H1 (cell line): ENCODE results near the gene TBC1D3K. TPM values are rescaled to one million over a fixed set of nuclear protein-coding genes. Genes with fewer than 3 reads are reported as not detected.

Source experiments
- CTCF ChIA-PET: fragments of 300-600 bp; sonication (Branson Sonifier 250); formaldehyde crosslinking; loops from one replicate; lab custom pipeline; 2021; ENCODE audit not compliant: partially characterized antibody; lab: Charles Lee
- POLR2A ChIA-PET: fragments of 300-600 bp; sonication (Branson Sonifier 250); formaldehyde crosslinking; loops from one replicate; lab custom pipeline; 2021; ENCODE audit warnings: inconsistent platforms; ENCODE audit not compliant: partially characterized antibody; lab: Charles Lee
- DNase-seq, 2 experiments: peaks; one replicate each; pipeline versions ENCODE4 v3.0.0 to v3.0.0-alpha.2; 2010 to 2022; ENCODE audit warnings: low spot score in 2 of 2, low read depth in 1 of 2, mixed read lengths in 1 of 2
- FAIRE-seq: peaks from 2 replicates; lab custom pipeline; 2011; peaks lifted over from hg19 to GRCh38; lab: Jason Lieb, UNC
- H2AFZ ChIP-seq: 2 replicates; pipeline ENCODE4 v1.8.1; 2012; ENCODE audit warnings: low read length, inconsistent platforms
- H2AK5ac ChIP-seq: 2 replicates; pipeline ENCODE4 v1.6.1; 2013; ENCODE audit warnings: low read depth, low read length
- H2BK120ac ChIP-seq: replicated peaks from 2 replicates; pipeline ENCODE3; 2013; ENCODE audit warnings: low read depth, low read length, inconsistent platforms
- H2BK12ac ChIP-seq: 2 replicates; pipeline ENCODE4 v1.6.1; 2013; ENCODE audit warnings: low read depth, low read length
- H2BK15ac ChIP-seq: 2 replicates; pipeline ENCODE4 v1.6.1; 2013; ENCODE audit warnings: low read length
- H2BK20ac ChIP-seq: 2 replicates; pipeline ENCODE4 v1.6.1; 2013; ENCODE audit warnings: low read length
- H2BK5ac ChIP-seq: 2 replicates; pipeline ENCODE4 v1.6.1; 2013; ENCODE audit warnings: low read depth, low read length
- H3K14ac ChIP-seq: 2 replicates; pipeline ENCODE4 v1.6.1; 2013; ENCODE audit warnings: inconsistent platforms; ENCODE audit not compliant: insufficient read length
- H3K18ac ChIP-seq: 2 replicates; pipeline ENCODE4 v1.6.1; 2013; ENCODE audit warnings: low read length; ENCODE audit errors: extremely low read depth
- H3K23ac ChIP-seq: 2 replicates; pipeline ENCODE4 v1.6.1; 2013; ENCODE audit warnings: inconsistent platforms; ENCODE audit not compliant: insufficient read length
- H3K23me2 ChIP-seq: 2 replicates; pipeline ENCODE4 v1.6.1; 2013; ENCODE audit warnings: low read depth, low read length
- H3K27ac ChIP-seq: 2 replicates; pipeline ENCODE4 v1.6.1; 2011; ENCODE audit warnings: low read depth, low read length, inconsistent platforms
- H3K27me3 ChIP-seq, 4 experiments: replicated peaks in 1 of 4; 1 replicate in 1 of 4; 2 replicates in 3 of 4; pipeline versions ENCODE4 v1.6.1 to v1.8.1; 2011 to 2013; ENCODE audit warnings: low read length in 3 of 4, mild to moderate bottlenecking in 3 of 4, inconsistent platforms in 2 of 4, mixed read lengths in 2 of 4, moderate library complexity in 1 of 4; ENCODE audit not compliant: control insufficient read depth in 3 of 4, insufficient read depth in 3 of 4; ENCODE audit errors: extremely low read depth in 1 of 4
- H3K36me3 ChIP-seq, 4 experiments: 2 replicates each; pipeline versions ENCODE4 v1.6.1 to v1.8.1; 2011 to 2013; ENCODE audit warnings: mild to moderate bottlenecking in 4 of 4, low read length in 3 of 4, moderate library complexity in 2 of 4, control low read depth in 1 of 4, inconsistent platforms in 1 of 4; ENCODE audit not compliant: insufficient read depth in 4 of 4, control insufficient read depth in 2 of 4
- H3K4ac ChIP-seq: replicated peaks from 2 replicates; pipeline ENCODE3; 2013; ENCODE audit warnings: low read length, low read depth, mixed read lengths, inconsistent platforms; ENCODE audit not compliant: insufficient read length
- H3K4me1 ChIP-seq, 4 experiments: replicated peaks in 1 of 4; 1 replicate in 1 of 4; 2 replicates in 3 of 4; pipeline versions ENCODE4 v1.6.1 to v1.8.1; 2011 to 2013; ENCODE audit warnings: low read length in 3 of 4, inconsistent platforms in 2 of 4, mixed read lengths in 1 of 4; ENCODE audit not compliant: insufficient read depth in 4 of 4, control insufficient read depth in 3 of 4
- H3K4me2 ChIP-seq, 2 experiments: 2 replicates each; pipeline versions ENCODE4 v1.6.1 to v1.8.1; 2011 to 2013; ENCODE audit warnings: low read depth in 2 of 2, low read length in 2 of 2, control low read depth in 1 of 2, inconsistent platforms in 1 of 2, mild to moderate bottlenecking in 1 of 2; ENCODE audit not compliant: insufficient read depth in 1 of 2
- H3K4me3 ChIP-seq, 4 experiments: fragments of 200-600, 300-600 bp in 1 of 4; sonication (generic), shearing (Covaris generic), sonication (Bioruptor Twin) in 1 of 4; 2 replicates each; pipeline versions ENCODE4 v1.5.1 to v1.8.1; 2011 to 2016; ENCODE audit warnings: low read length in 4 of 4, low read depth in 3 of 4, control low read depth in 2 of 4, inconsistent platforms in 2 of 4, mild to moderate bottlenecking in 2 of 4, mixed read lengths in 1 of 4, moderate library complexity in 1 of 4; ENCODE audit not compliant: insufficient read depth in 2 of 4; ENCODE audit errors: extremely low read depth in 1 of 4
- H3K56ac ChIP-seq: replicated peaks from 2 replicates; pipeline ENCODE3; 2013; ENCODE audit warnings: low read depth, mild to moderate bottlenecking, mixed read lengths, low read length, inconsistent platforms; ENCODE audit not compliant: insufficient read length
- H3K79me1 ChIP-seq: 2 replicates; pipeline ENCODE4 v1.6.1; 2013; ENCODE audit warnings: low read depth, low read length, control low read depth
- H3K79me2 ChIP-seq, 2 experiments: 2 replicates each; pipeline versions ENCODE4 v1.6.1 to v1.8.1; 2012 to 2013; ENCODE audit warnings: low read length in 2 of 2, mild to moderate bottlenecking in 2 of 2, inconsistent platforms in 1 of 2; ENCODE audit not compliant: insufficient read depth in 2 of 2, control insufficient read depth in 1 of 2
- H3K9ac ChIP-seq, 4 experiments: replicated peaks in 1 of 4; 1 replicate in 1 of 4; 2 replicates in 3 of 4; pipeline versions ENCODE4 v1.6.1 to v1.8.1; 2011 to 2013; ENCODE audit warnings: low read depth in 3 of 4, low read length in 3 of 4, control low read depth in 2 of 4, mild to moderate bottlenecking in 2 of 4, moderate library complexity in 2 of 4, inconsistent platforms in 1 of 4; ENCODE audit errors: extremely low read depth in 1 of 4
- H3K9me3 ChIP-seq, 2 experiments: 2 replicates each; pipeline versions ENCODE4 v1.6.1 to v1.8.1; 2012 to 2013; ENCODE audit warnings: mild to moderate bottlenecking in 2 of 2, moderate library complexity in 2 of 2, control low read depth in 1 of 2, inconsistent platforms in 1 of 2, low read depth in 1 of 2, low read length in 1 of 2, mixed read lengths in 1 of 2; ENCODE audit not compliant: insufficient read depth in 2 of 2
- H4K20me1 ChIP-seq, 2 experiments: replicated peaks in 1 of 2; 2 replicates each; pipeline versions ENCODE3 to v1.8.1; 2011 to 2013; ENCODE audit warnings: inconsistent platforms in 2 of 2, low read length in 2 of 2, mild to moderate bottlenecking in 1 of 2; ENCODE audit not compliant: insufficient read depth in 2 of 2, control insufficient read depth in 1 of 2
- H4K5ac ChIP-seq: 2 replicates; pipeline ENCODE4 v1.6.1; 2013; ENCODE audit warnings: low read length, low read depth, mixed read lengths, inconsistent platforms; ENCODE audit not compliant: insufficient read length
- H4K8ac ChIP-seq: 2 replicates; pipeline ENCODE4 v1.8.0; 2013; ENCODE audit warnings: mild to moderate bottlenecking, moderate library complexity, low read length, inconsistent platforms; ENCODE audit not compliant: insufficient read depth; ENCODE audit errors: extremely low read depth
- H4K91ac ChIP-seq: replicated peaks from 2 replicates; pipeline ENCODE3; 2013; ENCODE audit warnings: low read length, mixed read lengths, inconsistent platforms; ENCODE audit not compliant: insufficient read length
- ATF3 ChIP-seq: IDR thresholded peaks from 2 replicates; pipeline ENCODE4 v1.6.1; 2011; ENCODE audit warnings: low read depth, mild to moderate bottlenecking, low read length; ENCODE audit not compliant: insufficient read depth
- BCL11A ChIP-seq, 2 experiments: IDR thresholded peaks; one replicate each; pipeline ENCODE4 v1.6.1; 2011; ENCODE audit warnings: low read depth in 2 of 2, low read length in 2 of 2, mild to moderate bottlenecking in 2 of 2
- KDM1A ChIP-seq: fragments of 200-600, 300-600 bp; sonication (generic); IDR thresholded peaks from 2 replicates; pipeline ENCODE4 v1.7.1; 2016; ENCODE audit warnings: mild to moderate bottlenecking, low read length, borderline replicate concordance
- RFX5 ChIP-seq: IDR thresholded peaks from 2 replicates; pipeline ENCODE4 v1.6.1; 2011; ENCODE audit warnings: low read depth, low read length, improper control_type of control experiment, borderline replicate concordance
- SIN3A ChIP-seq, 2 experiments: IDR thresholded peaks in 1 of 2; conservative IDR thresholded peaks in 1 of 2; 2 replicates each; pipeline ENCODE4 v1.6.1; 2011 to 2012; ENCODE audit warnings: low read length in 2 of 2, improper control_type of control experiment in 1 of 2, low read depth in 1 of 2, mild to moderate bottlenecking in 1 of 2
- SIX5 ChIP-seq: IDR thresholded peaks from 2 replicates; pipeline ENCODE4 v1.6.1; 2011; ENCODE audit warnings: mild to moderate bottlenecking, low read depth, low read length
- SP2 ChIP-seq: IDR thresholded peaks from 2 replicates; pipeline ENCODE4 v1.6.1; 2012; ENCODE audit warnings: mild to moderate bottlenecking, low read length, inconsistent platforms
- YY1 ChIP-seq: IDR thresholded peaks from 2 replicates; pipeline ENCODE4 v1.6.1; 2011; ENCODE audit warnings: low read depth, mild to moderate bottlenecking, low read length
- WGBS, 2 experiments: shearing (Covaris generic) in 1 of 2; methylation state at CpG; one replicate each; pipeline versions ENCODE4 v1.1.6 to v1.1.7; 2013 to 2015; ENCODE audit warnings: low lambda C conversion rate in 2 of 2, mixed read lengths in 2 of 2, inconsistent platforms in 1 of 2, low coverage in 1 of 2, missing lambda C conversion rate in 1 of 2; ENCODE audit not compliant: insufficient replicate concordance in 2 of 2, insufficient coverage in 1 of 2, insufficient read length in 1 of 2; ENCODE audit errors: extremely low coverage in 1 of 2, missing lambda C conversion rate in 1 of 2; 5-methylcytosine and 5-hydroxymethylcytosine counted together
- polyA plus RNA-seq, 7 experiments: library from polyadenylated mRNA; depleted of rRNA in 3 of 7; stranded (reverse) in 5 of 7; unstranded in 2 of 7; fragments of >200 nt in 5 of 7; fragments of 200-250 nt in 2 of 7; gene quantifications; 1 replicate in 5 of 7; 2 replicates in 1 of 7; 4 replicates in 1 of 7; pipeline versions ENCODE4 v1.2.1 to v1.2.3, GENCODE V29; 2011 to 2013; ENCODE audit warnings: missing spikeins in 2 of 7, mixed read lengths in 2 of 7
- total RNA-seq: library from RNA; stranded (reverse); fragmentation: NEBNext Ultra II Directional; extraction: Animal tissue kit (Norgen Biotek cat#: 25700); gene quantifications from 2 replicates; pipeline ENCODE4 v1.2.1, GENCODE V29; 2021

TBC1D3K gene
- total and polyA plus RNA-seq, 2 of the 8 experiments (the other 6 are each of a cell fraction or from before 2014, with no cell fraction given): not detected

- Histone ChIP-seq H2AFZ (no peak overlapping the region), H3K56ac (no peak overlapping the region), H2BK5ac (no peak overlapping the region), H3K4me3 (no peak overlapping the region), H4K91ac (no peak overlapping the region), H3K4me1 (no peaks in the 10 kb centered on the region), H2AK5ac (no peak overlapping the region), H3K36me3 (no peaks in the 10 kb centered on the region), H3K27ac (no peak overlapping the region), H3K4ac (no peak overlapping the region), H3K18ac (no peak overlapping the region), H2BK12ac (no peak overlapping the region), H3K9ac (no peak overlapping the region), H3K27me3 (no peaks in the 10 kb centered on the region), H3K4me2 (no peak overlapping the region), H3K23ac (no peak overlapping the region), H4K8ac (no peak overlapping the region), H3K79me2 (no peaks in the 10 kb centered on the region), H3K79me1 (no peaks in the 10 kb centered on the region), H4K5ac (no peak overlapping the region), H3K23me2 (no peaks in the 10 kb centered on the region), H2BK120ac (no peak overlapping the region), H2BK20ac (no peak overlapping the region), H3K14ac (no peak overlapping the region), H4K20me1 (no peaks in the 10 kb centered on the region), H3K9me3 (peaks cover 0 to 6% of the 10 kb centered on the region in 2 experiments; a peak in 2 of 4 replicates), H2BK15ac (no peak overlapping the region)
- ChIA-PET CTCF (no interaction called here), POLR2A (no interaction called here)
- DNase-seq (no peak), FAIRE-seq (no peak)
- 83% methylated on average over 5 of the region's 5 CpGs; no CpG with 5 or more reads in 1 of the 2 experiments for WGBS, 2 experiments
- no peak for TF ChIP-seq SIX5
- TF ChIP-seq SIN3A (conservative IDR thresholded peaks at IDR 0.05 in 1 of 2, IDR thresholded peaks at IDR 0.05 in 1 of 2; ENCODE audit: low read depth in 1 of 2, low read length in 2 of 2): no peak
- no peak for TF ChIP-seq KDM1A
- no peak for TF ChIP-seq BCL11A (IDR thresholded peaks at IDR 0.05; ENCODE audit: low read depth in 2 of 2, low read length in 2 of 2)
- no peak for TF ChIP-seq YY1
- TF ChIP-seq RFX5: no peak
- no peak for TF ChIP-seq SP2
- no peak for TF ChIP-seq ATF3
Measured at GRCh38 chr17:37885136-37885535, 39.1 kb upstream of the TBC1D3K start.
